CD4-positive, CD25-positive, alpha-beta regulatory T cell (primary cell): ENCODE data around the gene IL7R. TPM values are rescaled to one million over a fixed set of nuclear protein-coding genes. Genes with fewer than 3 reads are reported as not detected.
"Not testable (repeated sequence)": the region's sequence is repeated elsewhere in the genome, so short reads cannot be mapped to it uniquely, and the experiment has no call there.

Experiments
- ATAC-seq, 2 donors: fragments of 150-1000 bp; cut with Tn5 transposase; one replicate each; pipeline ENCODE4 v1.10.0; 2021; ENCODE audit warnings: low read depth in 2 of 2, moderate number of reproducible peaks in 2 of 2, moderate library complexity in 1 of 2
- DNase-seq, 3 donors: peaks; one replicate each; pipeline versions ENCODE4 v3.0.0 to v3.0.0-alpha.2; 2012 to 2022; ENCODE audit warnings: mixed read lengths in 1 of 3
- H3K27ac ChIP-seq: one replicate; pipeline ENCODE4 v1.7.0; 2013; ENCODE audit warnings: mild to moderate bottlenecking, low read length; ENCODE audit not compliant: insufficient read depth, poor library complexity, severe bottlenecking
- H3K27me3 ChIP-seq: one replicate; pipeline ENCODE4 v1.7.0; 2013; ENCODE audit warnings: low read length; ENCODE audit not compliant: control insufficient read depth, insufficient read depth
- H3K36me3 ChIP-seq: one replicate; pipeline ENCODE4 v1.7.0; 2013; ENCODE audit warnings: mild to moderate bottlenecking, low read length, moderate library complexity; ENCODE audit not compliant: control insufficient read depth, insufficient read depth
- H3K4me1 ChIP-seq: 2 replicates; pipeline ENCODE4 v1.7.0; 2013; ENCODE audit warnings: mild to moderate bottlenecking, low read length; ENCODE audit not compliant: insufficient read depth, control insufficient read depth, poor library complexity, severe bottlenecking
- H3K4me3 ChIP-seq: one replicate; pipeline ENCODE4 v1.7.0; 2013; ENCODE audit warnings: low read depth, mild to moderate bottlenecking, low read length, moderate library complexity
- H3K9me3 ChIP-seq, 2 experiments: 1 replicate in 1 of 2; 2 replicates in 1 of 2; pipeline ENCODE4 v1.7.0; 2013; ENCODE audit warnings: low read length in 2 of 2, mild to moderate bottlenecking in 1 of 2, moderate library complexity in 1 of 2; ENCODE audit not compliant: control insufficient read depth in 2 of 2
- H3K27ac Mint-ChIP-seq, 3 donors: one replicate each; pipeline ENCODE4 v1.8.0; 2020 to 2022; ENCODE audit warnings: mild to moderate bottlenecking in 3 of 3, mixed read lengths in 3 of 3, moderate library complexity in 2 of 3
- H3K27me3 Mint-ChIP-seq: one replicate; pipeline ENCODE4 v1.8.0; 2022; ENCODE audit warnings: mild to moderate bottlenecking, mixed read lengths
- H3K36me3 Mint-ChIP-seq: one replicate; pipeline ENCODE4 v1.8.0; 2020; ENCODE audit warnings: mixed read lengths
- H3K4me1 Mint-ChIP-seq, 4 donors: one replicate each; pipeline ENCODE4 v1.8.0; 2020 to 2022; ENCODE audit warnings: mixed read lengths in 4 of 4, mild to moderate bottlenecking in 1 of 4
- H3K4me3 Mint-ChIP-seq, 4 donors: one replicate each; pipeline ENCODE4 v1.8.0; 2020 to 2022; ENCODE audit warnings: mild to moderate bottlenecking in 4 of 4, mixed read lengths in 4 of 4, moderate library complexity in 3 of 4
- H3K9me3 Mint-ChIP-seq, 7 donors: one replicate each; pipeline ENCODE4 v1.8.0; 2020 to 2022; ENCODE audit warnings: mixed read lengths in 7 of 7, mild to moderate bottlenecking in 3 of 7, moderate library complexity in 2 of 7
- polyA plus RNA-seq, 4 donors: library from polyadenylated mRNA; unstranded; fragments of 300-500 nt; fragmentation: Illumina TruSeq; gene quantifications; one replicate each; pipeline ENCODE4 v1.2.3, GENCODE V29; 2021
- total RNA-seq: library from RNA; stranded (reverse); gene quantifications from one replicate; pipeline ENCODE4 v1.2.3, GENCODE V29; 2022

IL7R gene
- total and polyA plus RNA-seq, 5 donors from 2014 or later: 110 to 394 (median 295) TPM

- Histone ChIP-seq H3K36me3 (peaks cover 7% of the 10 kb centered on the region), H3K9me3 (no peaks in the 10 kb centered on the region), H3K27ac (no peak overlapping the region), H3K4me3 (no peak overlapping the region), H3K27me3 (no peaks in the 10 kb centered on the region), H3K4me1 (peaks cover 19% of the 10 kb centered on the region)
- peaks cover 0 to 3% (median 0%) of the 10 kb centered on the region in 7 donors for H3K9me3 Mint-ChIP-seq
- H3K4me1 Mint-ChIP-seq: peaks cover 8 to 47% (median 33%) of the 10 kb centered on the region in 4 donors
- ATAC-seq: peak; percentile 33 to 59
- no peaks in the 10 kb centered on the region for H3K27me3 Mint-ChIP-seq
- peaks cover 28% of the 10 kb centered on the region for H3K36me3 Mint-ChIP-seq
- H3K27ac Mint-ChIP-seq: peak overlapping the region; percentile 4 to 60 (median 53)
- peak overlapping the region in 1 of 4 donors; percentile 2 for H3K4me3 Mint-ChIP-seq
- DNase-seq: no peak
Observed at GRCh38 chr5:35884191-35884769, 27.6 kb downstream of the IL7R start.

GRCh38 chr5:35884773-35885172 lies 28.1 kb downstream of the IL7R start:
- no peak overlapping the region for H3K4me3 ChIP-seq
- H3K27me3 ChIP-seq: no peaks in the 10 kb centered on the region
- peaks cover 23% of the 10 kb centered on the region for H3K36me3 Mint-ChIP-seq
- ATAC-seq: no peak
- H3K9me3 Mint-ChIP-seq: peaks cover 0 to 3% (median 0%) of the 10 kb centered on the region in 7 donors
- peaks cover 19% of the 10 kb centered on the region for H3K4me1 ChIP-seq
- H3K27ac Mint-ChIP-seq: no peak overlapping the region
- no peak for DNase-seq
- no peaks in the 10 kb centered on the region for H3K9me3 ChIP-seq
- no peaks in the 10 kb centered on the region for H3K27me3 Mint-ChIP-seq
- H3K36me3 ChIP-seq: peaks cover 2% of the 10 kb centered on the region
- no peak overlapping the region for H3K4me3 Mint-ChIP-seq
- H3K27ac ChIP-seq: no peak overlapping the region
- peaks cover 7 to 43% (median 29%) of the 10 kb centered on the region in 4 donors for H3K4me1 Mint-ChIP-seq

DNA sequence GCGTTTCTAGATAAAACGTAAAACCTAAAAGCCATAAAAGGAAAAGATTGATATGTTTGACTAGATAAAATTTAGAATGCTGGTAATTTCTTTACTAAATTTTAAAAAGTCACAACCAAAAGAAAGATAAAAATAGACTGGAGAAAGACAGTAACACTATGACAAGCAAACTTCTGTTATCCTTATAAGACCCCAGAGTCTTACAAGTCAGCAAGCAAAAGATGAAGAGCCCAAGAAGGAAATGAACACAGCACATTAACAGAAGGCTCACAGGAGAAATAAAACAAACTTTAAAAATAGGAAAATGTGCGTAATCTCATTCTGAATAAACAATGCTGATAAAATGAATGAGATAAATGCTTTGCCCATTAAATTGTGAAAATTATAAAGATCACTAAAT lies 29.7 kb downstream of the IL7R start:
- H3K36me3 Mint-ChIP-seq: peaks cover 13% of the 10 kb centered on the region

GRCh38 chr5:35887321-35888100 lies 30.8 kb downstream of the IL7R start:
- H3K4me3 Mint-ChIP-seq: no peak overlapping the region
- H3K9me3 ChIP-seq: no peaks in the 10 kb centered on the region
- no peak for DNase-seq

More for the DNA sequence above, 29.7 kb downstream of the IL7R start:
- ATAC-seq (no peak), DNase-seq (no peak)
- Mint-ChIP-seq H3K4me1 (peaks cover 7 to 30% (median 23%) of the 10 kb centered on the region in 4 donors), H3K9me3 (peaks cover 0 to 3% (median 0%) of the 10 kb centered on the region in 7 donors), H3K4me3 (no peak overlapping the region), H3K27ac (no peak overlapping the region), H3K27me3 (no peaks in the 10 kb centered on the region)
- no peak overlapping the region for H3K4me3 ChIP-seq
- no peaks in the 10 kb centered on the region for H3K36me3 ChIP-seq
- no peak overlapping the region for H3K27ac ChIP-seq
- H3K4me1 ChIP-seq: peaks cover 19% of the 10 kb centered on the region
- H3K27me3 ChIP-seq: no peaks in the 10 kb centered on the region
- no peaks in the 10 kb centered on the region for H3K9me3 ChIP-seq

DNA sequence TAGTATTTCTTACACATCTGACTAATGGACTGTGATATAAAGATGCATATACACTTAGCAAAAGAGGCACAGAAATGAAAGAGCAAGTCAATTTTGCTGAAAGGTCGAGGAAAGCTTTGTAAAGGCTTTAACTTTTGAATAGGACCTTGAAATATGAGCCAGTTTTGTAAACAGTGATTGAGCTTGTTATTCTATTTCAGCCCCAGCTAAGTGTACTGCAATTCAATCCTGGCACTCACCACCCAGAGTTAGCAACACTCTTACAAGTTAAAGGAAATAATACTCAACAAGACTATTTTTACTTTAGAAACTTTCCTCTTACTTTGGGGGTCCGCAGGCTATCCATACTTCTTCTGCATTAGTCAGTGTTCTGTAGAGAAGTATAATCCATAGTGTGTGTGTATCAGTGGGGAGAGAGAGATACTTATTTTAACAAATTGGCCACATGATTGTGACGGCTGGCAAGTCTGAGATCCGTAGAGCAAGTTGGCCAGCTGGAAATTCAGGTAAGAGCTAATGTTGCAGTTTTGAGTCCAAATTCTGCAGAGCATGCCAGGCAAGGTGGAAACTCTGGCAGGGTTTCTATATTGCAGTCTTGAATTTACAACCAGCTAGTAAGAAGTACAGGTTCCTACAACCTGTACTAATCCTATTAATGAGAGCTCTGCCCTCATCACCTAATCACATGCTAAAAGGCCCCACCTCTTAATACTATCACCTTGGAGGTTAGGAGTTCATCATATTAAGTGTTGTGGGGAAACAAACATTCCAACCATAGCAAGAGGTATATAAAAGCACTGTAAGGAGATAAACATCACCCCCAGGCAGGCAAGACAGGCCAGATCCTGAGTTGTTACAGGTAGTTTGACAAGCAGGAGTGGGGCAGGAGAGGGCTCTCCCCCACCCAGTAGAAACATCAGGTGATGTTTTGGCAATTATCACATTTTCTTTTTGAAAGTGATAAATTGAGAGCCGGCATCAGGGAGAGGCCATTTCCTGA lies 33.6 kb downstream of the IL7R start:
- Histone ChIP-seq H3K36me3 (no peaks in the 10 kb centered on the region), H3K4me3 (no peak overlapping the region), H3K27ac (no peak overlapping the region), H3K27me3 (no peaks in the 10 kb centered on the region), H3K4me1 (no peaks in the 10 kb centered on the region), H3K9me3 (no peaks in the 10 kb centered on the region)
- no peak for ATAC-seq
- H3K36me3 Mint-ChIP-seq: no peaks in the 10 kb centered on the region
- peaks cover 0 to under 1% (median 0%) of the 10 kb centered on the region in 4 donors for H3K4me1 Mint-ChIP-seq
- H3K27ac Mint-ChIP-seq: no peak overlapping the region
- no peak for DNase-seq
- H3K4me3 Mint-ChIP-seq: no peak overlapping the region
- H3K27me3 Mint-ChIP-seq: no peaks in the 10 kb centered on the region
- peaks cover 0 to 2% (median 0%) of the 10 kb centered on the region in 7 donors for H3K9me3 Mint-ChIP-seq

More at GRCh38 chr5:35887321-35888100, 30.8 kb downstream of the IL7R start:
- Mint-ChIP-seq H3K9me3 (peaks cover 0 to 3% (median 0%) of the 10 kb centered on the region in 7 donors), H3K36me3 (peaks cover 8% of the 10 kb centered on the region), H3K4me1 (peaks cover under 1 to 19% (median 15%) of the 10 kb centered on the region in 4 donors), H3K27ac (no peak overlapping the region), H3K27me3 (no peaks in the 10 kb centered on the region)
- peaks cover 16% of the 10 kb centered on the region for H3K4me1 ChIP-seq
- ATAC-seq: no peak
- no peaks in the 10 kb centered on the region for H3K36me3 ChIP-seq
- no peak overlapping the region for H3K4me3 ChIP-seq
- no peak overlapping the region for H3K27ac ChIP-seq
- no peaks in the 10 kb centered on the region for H3K27me3 ChIP-seq

DNA sequence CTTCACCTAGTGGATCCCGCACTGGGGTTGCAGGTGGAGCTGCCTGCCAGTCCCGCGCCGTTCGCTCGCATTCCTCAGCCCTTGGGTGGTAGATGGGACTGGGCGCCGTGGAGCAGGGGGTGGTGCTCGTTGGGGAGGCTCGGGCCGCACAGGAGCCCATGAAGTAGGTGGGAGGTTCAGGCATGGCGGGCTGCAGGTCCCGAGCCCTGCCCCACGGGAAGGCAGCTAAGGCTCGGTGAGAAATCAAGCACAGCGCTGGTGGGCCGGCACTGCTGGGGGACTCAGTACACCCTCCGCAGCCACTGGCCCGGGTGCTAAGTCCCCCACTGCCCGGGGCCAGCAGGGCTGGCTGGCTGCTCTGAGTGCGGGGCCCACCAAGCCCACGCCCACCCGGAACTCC lies 36.1 kb downstream of the IL7R start:
- not testable (repeated sequence) for H3K27me3 ChIP-seq, DNase-seq, H3K4me3 ChIP-seq, H3K27ac ChIP-seq, H3K4me1 Mint-ChIP-seq, H3K4me3 Mint-ChIP-seq, H3K4me1 ChIP-seq, ATAC-seq, H3K27me3 Mint-ChIP-seq, H3K9me3 ChIP-seq, H3K9me3 Mint-ChIP-seq, H3K36me3 Mint-ChIP-seq, H3K36me3 ChIP-seq
- H3K27ac Mint-ChIP-seq: peak overlapping the region in 1 of 3 donors; percentile 30

DNA sequence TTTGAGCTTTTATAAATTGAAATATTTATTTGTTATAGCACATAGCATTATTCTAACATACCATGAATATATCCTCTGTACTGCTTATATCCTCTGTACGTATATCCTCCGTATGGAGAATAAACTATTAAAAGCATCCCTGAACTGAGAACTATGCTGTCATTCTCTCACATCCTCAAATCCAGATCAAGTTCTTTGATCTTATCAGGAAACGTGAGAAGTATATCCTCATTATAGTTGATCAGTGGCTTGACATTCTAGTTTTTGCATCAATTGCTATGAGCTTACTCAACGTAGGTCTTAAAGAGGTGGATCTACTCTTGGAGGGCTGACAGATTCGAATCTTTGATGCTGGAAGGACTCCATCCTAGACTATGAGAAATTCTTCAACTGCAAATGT lies 37.4 kb downstream of the IL7R start:
- H3K27ac Mint-ChIP-seq: no peak overlapping the region
- H3K4me3 Mint-ChIP-seq: no peak overlapping the region
- peaks cover 1 to 3% (median 2%) of the 10 kb centered on the region in 4 donors for H3K4me1 Mint-ChIP-seq
- ATAC-seq (no peak), DNase-seq (no peak)
- no peaks in the 10 kb centered on the region for H3K27me3 ChIP-seq
- no peak overlapping the region for H3K4me3 ChIP-seq
- no peaks in the 10 kb centered on the region for H3K9me3 ChIP-seq
- no peaks in the 10 kb centered on the region for H3K36me3 ChIP-seq
- no peaks in the 10 kb centered on the region for H3K36me3 Mint-ChIP-seq
- no peaks in the 10 kb centered on the region for H3K4me1 ChIP-seq
- H3K27ac ChIP-seq: no peak overlapping the region
- no peaks in the 10 kb centered on the region for H3K27me3 Mint-ChIP-seq
- peaks cover 0 to 2% (median 0%) of the 10 kb centered on the region in 7 donors for H3K9me3 Mint-ChIP-seq
